ENCODE measurements around the gene RNF180.
"Not testable (repeated sequence)": the region's sequence is repeated elsewhere in the genome, so short reads cannot be mapped to it uniquely, and the experiment has no call there.

The RNF180 gene

GRCh38 chr5:64397552-64397951 is 231.9 kb downstream of the RNF180 start:
- DNase-seq (ENCODE audit: low spot score), result no peak

- DNase-seq (ENCODE audit: low spot score), result not testable (repeated sequence)
Observed at GRCh38 chr5:64398735-64399134, 233.1 kb downstream of the RNF180 start.

GRCh38 chr5:64407103-64407825 is 241.6 kb downstream of the RNF180 start:
- DNase-seq (ENCODE audit: low spot score), result not testable (repeated sequence)

DNA sequence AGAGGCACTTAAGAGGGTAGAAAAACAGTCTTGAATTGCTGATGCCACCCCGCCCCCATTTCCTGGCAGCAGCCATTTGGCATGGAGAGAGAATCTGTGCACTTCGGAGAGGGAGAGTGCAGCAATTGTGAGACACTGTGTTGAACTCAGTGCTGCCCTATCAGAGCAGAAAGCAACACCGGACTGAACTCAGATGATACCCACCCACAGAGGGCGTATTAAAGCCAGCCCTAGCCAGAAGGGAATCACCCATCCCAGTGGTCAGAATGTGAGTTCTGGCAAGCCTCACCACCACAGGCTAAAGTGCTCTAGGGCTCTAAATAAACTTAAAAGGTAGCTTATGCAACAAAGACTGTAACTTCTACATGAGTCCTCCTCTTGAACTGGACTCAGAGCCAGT is 251.7 kb downstream of the RNF180 start:
- no peak for DNase-seq (ENCODE audit: low spot score)

DNA sequence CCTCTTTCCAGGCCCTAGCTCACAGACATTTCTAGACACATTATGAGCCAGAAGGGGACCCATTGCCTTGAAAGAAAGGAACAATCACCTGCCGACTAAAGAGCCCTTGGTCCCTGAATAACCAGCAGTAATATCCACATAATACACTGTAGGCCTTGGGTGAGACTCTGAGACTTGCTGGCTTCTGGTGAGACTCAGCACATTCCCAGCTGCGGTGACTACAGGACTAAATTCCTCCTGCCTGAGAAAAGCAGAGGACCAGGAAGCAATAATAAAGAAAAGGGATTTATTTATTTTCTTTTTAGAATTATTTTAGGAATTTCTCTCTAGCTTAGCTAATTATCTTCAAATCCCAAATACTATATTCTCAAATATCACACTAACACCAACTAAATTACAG is 252.4 kb downstream of the RNF180 start:
- no peak for DNase-seq (ENCODE audit: low spot score)
